Activated CD4-positive, alpha-beta T cell treated with anti-CD3 and anti-CD28 coated beads for 36 hours (primary cell): ENCODE results near the gene NR2C1. TPM values are rescaled to one million over a fixed set of nuclear protein-coding genes. Genes with fewer than 3 reads are reported as not detected.
A peak's percentile ranks its signal among the peaks of the same experiment; 100 is the strongest.

Experiments used
- ATAC-seq: fragments of 200-7000 bp; cut with Tn5 transposase; one replicate; pipeline ENCODE4 v1.10.0; 2021; ENCODE audit warnings: mild to moderate bottlenecking, moderate library complexity
- CTCF ChIA-PET: fragments of 350-600 bp; sonication (Branson Sonifier 250); formaldehyde crosslinking; loops from one replicate; lab custom pipeline; 2021; ENCODE audit warnings: antibody characterized with exemption; lab: Charles Lee
- POLR2A ChIA-PET: fragments of 350-600 bp; sonication (Branson Sonifier 250); formaldehyde crosslinking; loops from one replicate; lab custom pipeline; 2021; ENCODE audit warnings: antibody characterized with exemption, inconsistent platforms; lab: Charles Lee
- DNase-seq: peaks from one replicate; pipeline ENCODE4 v3.0.0-alpha.2; 2020
- H3K27ac Mint-ChIP-seq: one replicate; pipeline ENCODE4 v1.8.0; 2021; ENCODE audit warnings: mixed read lengths
- H3K27me3 Mint-ChIP-seq: one replicate; pipeline ENCODE4 v1.8.0; 2021; ENCODE audit warnings: mixed read lengths
- H3K36me3 Mint-ChIP-seq: one replicate; pipeline ENCODE4 v1.8.0; 2021; ENCODE audit warnings: low read depth, mixed read lengths
- H3K4me1 Mint-ChIP-seq: one replicate; pipeline ENCODE4 v1.8.0; 2021; ENCODE audit warnings: mixed read lengths
- H3K4me3 Mint-ChIP-seq: one replicate; pipeline ENCODE4 v1.8.0; 2021; ENCODE audit warnings: mild to moderate bottlenecking, moderate library complexity, mixed read lengths
- H3K9me3 Mint-ChIP-seq: one replicate; pipeline ENCODE4 v1.8.0; 2021; ENCODE audit warnings: low read depth, mixed read lengths
- intact Hi-C, 2 experiments: fragments of 100-400 bp; cut with DNase I in 1 of 2; cut with micrococcal nuclease in 1 of 2; formaldehyde crosslinking; loops; one replicate each; pipeline versions ENCODE4 v1.14.2 to v1.15.1; 2022 to 2024; cut with DNase I, micrococcal nuclease
- total RNA-seq, 2 experiments: library from RNA; stranded (reverse); gene quantifications; one replicate each; pipeline ENCODE4 v1.2.3, GENCODE V29; 2021

Gene NR2C1
- total RNA-seq, 2 experiments from 2014 or later: 27.6 to 39.3 TPM

- POLR2A ChIA-PET: no interaction called here
- DNase-seq (no peak), ATAC-seq (no peak)
- Mint-ChIP-seq H3K4me1 (no peaks in the 10 kb centered on the region), H3K36me3 (peaks cover 35% of the 10 kb centered on the region), H3K9me3 (no peaks in the 10 kb centered on the region), H3K4me3 (no peak overlapping the region), H3K27ac (no peak overlapping the region), H3K27me3 (no peaks in the 10 kb centered on the region)
- CTCF ChIA-PET: interaction anchor here (1.4 to 1.5 kb wide), 2 partner anchors 13 to 18 kb away, joined by 4 read pairs; partner anchors contain the start of gene NR2C1
- intact Hi-C loops: no loop called here
These were observed 18.4 kb downstream of the NR2C1 start for GRCh38 chr12:95055057-95055456.

- Mint-ChIP-seq H3K9me3 (no peaks in the 10 kb centered on the region), H3K36me3 (peaks cover 32% of the 10 kb centered on the region), H3K27ac (no peak overlapping the region), H3K4me1 (no peaks in the 10 kb centered on the region), H3K4me3 (no peak overlapping the region), H3K27me3 (no peaks in the 10 kb centered on the region)
- intact Hi-C loops: no loop called here
- CTCF ChIA-PET: interaction anchor here (1.4 to 1.5 kb wide), 2 partner anchors 13 to 19 kb away, joined by 4 read pairs; partner anchors contain the start of gene NR2C1
- DNase-seq: no peak
- no peak for ATAC-seq
- POLR2A ChIA-PET: no interaction called here
These were observed 19.2 kb downstream of the NR2C1 start for GRCh38 chr12:95054206-95054605.

DNA sequence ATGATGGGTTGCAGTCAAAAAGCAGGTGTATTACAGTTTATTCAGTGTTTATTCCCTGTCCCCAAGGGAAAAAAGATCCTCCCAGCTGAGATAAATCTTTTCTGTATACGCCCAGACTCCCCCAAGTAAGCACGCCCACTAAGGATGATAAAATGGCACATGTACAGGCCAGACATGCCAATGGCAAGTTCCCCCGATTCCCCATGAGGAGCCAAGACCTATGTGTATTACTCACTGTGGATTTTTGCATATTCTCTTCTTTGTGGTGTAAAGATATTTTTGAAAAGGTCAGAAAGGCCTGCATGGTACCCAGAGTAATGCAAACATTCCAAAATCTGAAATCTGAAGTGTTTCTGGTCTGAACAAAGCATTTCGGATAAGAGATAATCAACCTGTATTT, 22.2 kb downstream of the NR2C1 start:
- Mint-ChIP-seq H3K4me3 (no peak overlapping the region), H3K9me3 (no peaks in the 10 kb centered on the region), H3K27ac (no peak overlapping the region), H3K27me3 (no peaks in the 10 kb centered on the region), H3K4me1 (no peaks in the 10 kb centered on the region), H3K36me3 (peaks cover 36% of the 10 kb centered on the region)
- no peak for ATAC-seq
- POLR2A ChIA-PET: no interaction called here
- intact Hi-C loops: no loop called here
- no peak for DNase-seq
- CTCF ChIA-PET: interaction anchor here (0.6 kb wide), 1 partner anchor 205 kb away, joined by 4 read pairs; no protein-coding TSS in a partner anchor

DNA sequence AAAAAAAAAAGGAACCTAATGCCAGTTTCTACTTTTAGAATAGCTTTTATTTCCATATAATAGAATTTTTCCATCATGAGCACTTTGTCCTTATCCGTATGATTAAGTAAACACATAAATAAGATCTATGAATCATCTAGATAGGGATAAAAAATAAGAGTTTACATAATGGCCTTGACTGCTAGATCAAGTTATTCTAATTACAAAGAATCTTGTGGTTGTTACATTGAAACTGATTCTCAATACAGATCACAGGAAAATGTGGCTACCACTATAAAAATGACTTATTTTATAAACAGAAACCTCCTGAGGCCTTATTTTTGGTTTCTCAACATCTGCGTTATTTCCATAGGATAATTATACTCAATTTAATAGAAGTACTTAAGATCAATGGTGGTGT, 35.5 kb downstream of the NR2C1 start:
- ATAC-seq (no peak), DNase-seq (no peak)
- Mint-ChIP-seq H3K4me3 (no peak overlapping the region), H3K27me3 (no peaks in the 10 kb centered on the region), H3K9me3 (no peaks in the 10 kb centered on the region), H3K4me1 (peaks cover 17% of the 10 kb centered on the region), H3K36me3 (peaks cover 20% of the 10 kb centered on the region), H3K27ac (no peak overlapping the region)
- CTCF ChIA-PET: no interaction called here
- intact Hi-C loops: no loop called here
- POLR2A ChIA-PET: no interaction called here

- Mint-ChIP-seq H3K4me3 (no peak overlapping the region), H3K27ac (no peak overlapping the region), H3K36me3 (peaks cover 25% of the 10 kb centered on the region), H3K9me3 (no peaks in the 10 kb centered on the region), H3K27me3 (no peaks in the 10 kb centered on the region), H3K4me1 (peaks cover 12% of the 10 kb centered on the region)
- CTCF ChIA-PET: no interaction called here
- ATAC-seq (no peak), DNase-seq (no peak)
- POLR2A ChIA-PET: no interaction called here
- intact Hi-C loops: no loop called here
These were observed 38.7 kb downstream of the NR2C1 start for GRCh38 chr12:95034750-95035149.

DNA sequence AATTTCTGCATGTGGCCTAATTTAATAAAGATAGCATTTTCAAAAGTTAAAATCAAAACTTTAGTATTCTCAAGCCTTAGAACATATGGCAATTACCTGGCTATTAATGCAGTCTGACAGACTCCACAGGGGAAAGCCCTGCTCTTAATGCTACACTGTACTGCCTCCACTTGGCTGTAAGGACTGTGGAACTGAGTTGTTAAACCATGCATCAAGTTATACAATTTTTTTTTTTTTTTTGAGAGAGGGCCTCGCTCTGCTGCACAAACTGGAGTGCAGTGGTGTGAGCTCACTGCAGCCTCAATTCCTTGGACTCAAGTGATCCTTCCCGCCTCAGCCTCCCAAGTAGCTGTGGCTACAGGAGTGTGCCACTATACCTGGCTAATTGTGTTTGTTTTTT, 50.9 kb downstream of the NR2C1 start:
- POLR2A ChIA-PET: no interaction called here
- no peaks in the 10 kb centered on the region for H3K9me3 Mint-ChIP-seq
- H3K4me1 Mint-ChIP-seq: no peaks in the 10 kb centered on the region
- H3K27me3 Mint-ChIP-seq: no peaks in the 10 kb centered on the region
- H3K4me3 Mint-ChIP-seq: no peak overlapping the region
- ATAC-seq (no peak), DNase-seq (no peak)
- CTCF ChIA-PET: no interaction called here
- peaks cover 10% of the 10 kb centered on the region for H3K36me3 Mint-ChIP-seq
- no peak overlapping the region for H3K27ac Mint-ChIP-seq
- intact Hi-C loops: no loop called here

DNA sequence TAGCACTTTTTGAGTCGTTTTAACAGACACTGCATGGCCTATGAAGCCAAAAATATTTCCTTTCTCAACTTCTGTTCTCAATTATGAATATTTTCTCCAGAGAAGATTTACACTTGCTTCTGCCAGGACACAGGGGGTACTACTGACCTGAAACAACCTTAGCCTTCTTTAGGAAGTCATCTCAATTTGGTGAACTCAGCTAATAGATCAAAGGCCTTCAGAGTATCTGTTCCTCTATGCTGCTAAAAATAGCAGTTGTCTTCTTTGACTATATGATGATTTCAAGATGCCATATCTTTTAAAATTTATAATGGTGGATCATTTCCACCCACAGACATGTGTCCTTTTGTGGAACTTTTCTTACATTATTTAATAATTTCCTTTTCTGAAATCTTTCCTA, 55.9 kb downstream of the NR2C1 start:
- no peak for DNase-seq
- intact Hi-C loops: no loop called here
- Mint-ChIP-seq H3K27ac (no peak overlapping the region), H3K4me3 (no peak overlapping the region), H3K4me1 (no peaks in the 10 kb centered on the region), H3K27me3 (no peaks in the 10 kb centered on the region), H3K9me3 (peaks cover 3% of the 10 kb centered on the region), H3K36me3 (peaks cover 7% of the 10 kb centered on the region)
- ChIA-PET POLR2A (no interaction called here), CTCF (no interaction called here)
- ATAC-seq: no peak

- ChIA-PET POLR2A (no interaction called here), CTCF (interaction anchor here (1.4 kb wide), 1 partner anchor 12 kb away, joined by 6 read pairs; the partner anchor contains the start of gene NDUFA12)
- no peak overlapping the region for H3K27ac Mint-ChIP-seq
- H3K4me3 Mint-ChIP-seq: no peak overlapping the region
- intact Hi-C loops: no loop called here
- H3K9me3 Mint-ChIP-seq: peaks cover 3% of the 10 kb centered on the region
- no peaks in the 10 kb centered on the region for H3K27me3 Mint-ChIP-seq
- DNase-seq: no peak
- H3K36me3 Mint-ChIP-seq: peaks cover 3% of the 10 kb centered on the region
- H3K4me1 Mint-ChIP-seq: no peaks in the 10 kb centered on the region
- no peak for ATAC-seq
These were observed 57.3 kb downstream of the NR2C1 start for GRCh38 chr12:95016120-95016519.

DNA sequence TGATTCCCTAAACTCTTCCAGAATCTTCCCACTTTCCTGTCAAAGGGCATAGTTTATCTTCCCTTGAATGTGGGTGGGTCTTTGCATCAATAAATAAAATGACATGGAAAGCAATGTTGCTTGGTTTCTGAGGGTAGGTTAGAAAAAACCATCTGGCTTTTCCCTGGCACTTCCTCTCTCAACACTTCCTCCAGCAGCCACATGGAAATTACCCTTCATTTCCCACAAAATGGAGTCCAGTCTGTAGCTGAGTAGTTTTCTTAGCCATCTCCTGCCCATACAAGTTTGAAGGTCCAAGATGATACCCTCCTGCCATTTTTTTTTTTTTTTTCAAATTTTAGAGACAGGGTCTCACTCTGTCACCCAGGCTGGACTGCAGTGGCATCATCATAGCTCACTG, 58.9 kb downstream of the NR2C1 start:
- CTCF ChIA-PET: interaction anchor here (0.9 to 1.5 kb wide), 4 partner anchors 11 to 59 kb away, joined by 3 to 6 read pairs (median 4); partner anchors contain the start of gene NDUFA12
- intact Hi-C loops: no loop called here
- no peak for ATAC-seq

DNA sequence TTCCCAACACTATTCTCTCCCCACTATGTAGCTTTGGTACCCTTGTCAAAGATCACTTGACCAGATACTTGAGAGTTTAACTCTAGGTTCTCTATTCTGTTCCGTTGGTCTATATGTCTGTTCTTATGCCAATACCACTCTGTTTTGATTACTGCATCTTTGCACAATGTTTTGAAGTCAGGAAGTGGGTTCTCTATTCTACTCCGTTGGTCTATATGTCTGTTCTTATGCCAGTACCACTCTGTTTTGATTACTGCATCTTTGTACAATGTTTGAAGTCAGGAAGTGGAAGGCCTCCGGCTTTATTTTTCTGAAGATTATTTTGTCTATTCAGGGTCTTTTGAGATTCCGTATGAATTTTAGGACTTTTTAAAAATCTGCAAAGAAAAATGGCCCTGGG, 67.2 kb downstream of the NR2C1 start:
- DNase-seq: no peak
- Mint-ChIP-seq H3K36me3 (peaks cover 15% of the 10 kb centered on the region), H3K27me3 (no peaks in the 10 kb centered on the region), H3K4me1 (peaks cover 23% of the 10 kb centered on the region), H3K9me3 (peaks cover 14% of the 10 kb centered on the region), H3K4me3 (no peak overlapping the region), H3K27ac (no peak overlapping the region)
- intact Hi-C loops: no loop called here
- CTCF ChIA-PET: no interaction called here
- ATAC-seq: no peak
- POLR2A ChIA-PET: no interaction called here

More for the DNA sequence above, 58.9 kb downstream of the NR2C1 start:
- DNase-seq: no peak
- Mint-ChIP-seq H3K4me1 (no peaks in the 10 kb centered on the region), H3K27me3 (no peaks in the 10 kb centered on the region), H3K9me3 (peaks cover 3% of the 10 kb centered on the region), H3K36me3 (peaks cover 1% of the 10 kb centered on the region), H3K4me3 (no peak overlapping the region), H3K27ac (no peak overlapping the region)
- POLR2A ChIA-PET: no interaction called here

DNA sequence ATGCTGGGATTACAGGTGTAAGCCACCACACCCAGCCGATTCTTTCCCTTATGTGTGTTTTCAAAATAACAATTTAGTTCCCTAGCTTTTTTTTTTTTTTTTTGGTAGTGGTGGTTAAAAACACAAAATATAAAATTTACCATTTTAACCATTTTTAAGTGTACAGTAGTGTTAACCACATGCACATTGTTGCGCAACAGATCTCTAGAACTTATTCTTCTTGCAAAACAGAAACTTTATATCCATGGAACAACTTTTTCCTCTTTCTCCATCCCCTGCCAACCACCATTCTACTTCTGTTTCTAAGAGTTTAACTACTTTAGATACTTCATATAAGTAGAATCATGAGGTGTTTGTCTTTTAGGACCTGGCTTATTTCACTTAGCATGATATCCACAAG, 68.8 kb downstream of the NR2C1 start:
- H3K27me3 Mint-ChIP-seq: no peaks in the 10 kb centered on the region
- peaks cover 21% of the 10 kb centered on the region for H3K36me3 Mint-ChIP-seq
- CTCF ChIA-PET: interaction anchor here (1.7 to 2.0 kb wide), 3 partner anchors 9 to 15 kb away, joined by 6 to 8 read pairs (median 6); no protein-coding TSS in a partner anchor
- H3K27ac Mint-ChIP-seq: peak overlapping the region; percentile 67
- peaks cover 36% of the 10 kb centered on the region for H3K4me1 Mint-ChIP-seq
- ATAC-seq (no peak), DNase-seq (no peak)
- POLR2A ChIA-PET: no interaction called here
- peaks cover 14% of the 10 kb centered on the region for H3K9me3 Mint-ChIP-seq
- intact Hi-C loops: loop anchor here in 1 of 2 experiments (5.0 kb wide), 4 partner anchors 62 to 938 kb away; partner anchors contain the start of genes AMDHD1 and CCDC38
- peak overlapping the region; percentile 95 for H3K4me3 Mint-ChIP-seq

DNA sequence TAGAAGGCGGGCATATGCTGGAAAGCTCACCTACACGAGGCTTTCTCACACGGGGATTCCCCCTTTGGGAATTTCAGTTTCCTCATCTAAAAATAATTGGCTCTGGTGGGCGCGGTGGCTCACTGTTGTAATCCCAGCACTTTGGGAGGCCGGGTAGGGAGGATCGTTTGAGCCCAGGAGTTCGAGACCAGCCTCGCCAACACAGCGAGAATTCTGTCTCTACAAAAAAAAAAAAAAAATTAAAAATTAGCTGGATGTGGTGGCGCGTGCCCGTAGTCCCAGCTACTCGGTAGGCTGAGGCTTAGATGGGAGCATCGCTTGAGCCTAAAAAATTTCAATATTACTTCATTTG, 69.5 kb downstream of the NR2C1 start:
- peaks cover 28% of the 10 kb centered on the region for H3K36me3 Mint-ChIP-seq
- ChIA-PET CTCF (interaction anchor here (0.6 to 2.0 kb wide), 7 partner anchors 10 to 531 kb away, joined by 3 to 8 read pairs (median 6); partner anchors contain the start of gene NR2C1), POLR2A (interaction anchor here (0.5 to 1.2 kb wide), 7 partner anchors 14 to 423 kb away, joined by 3 to 6 read pairs (median 5); partner anchors contain the start of gene NR2C1)
- ATAC-seq (peak; percentile 3), DNase-seq (no peak)
- peak overlapping the region; percentile 95 for H3K4me3 Mint-ChIP-seq
- peaks cover 11% of the 10 kb centered on the region for H3K9me3 Mint-ChIP-seq
- peak overlapping the region; percentile 90 for H3K27ac Mint-ChIP-seq
- peaks cover 44% of the 10 kb centered on the region for H3K4me1 Mint-ChIP-seq
- no peaks in the 10 kb centered on the region for H3K27me3 Mint-ChIP-seq
- intact Hi-C loops: loop anchor here (1.0 to 5.0 kb wide), 10 partner anchors 62 to 1031 kb away; partner anchors contain the start of genes FGD6 (in 2 of the 2), NR2C1 (in 2 of the 2), VEZT (in 2 of the 2) and AMDHD1 (in 1 of the 2)
